A549 (cell line): ENCODE results near the gene MAX. TPM values are rescaled to one million over a fixed set of nuclear protein-coding genes. Genes with fewer than 3 reads are reported as not detected.

ENCODE experiments used
- ATAC-seq, 2 experiments: fragments of 200-7000 bp in 1 of 2; fragments of >200 bp in 1 of 2; cut with Nextera tagmentation in 1 of 2; cut with Tn5 transposase in 1 of 2; 3 replicates each; pipeline versions ENCODE4 v1.8.0 to v1.9.1; 2018 to 2020; ENCODE audit warnings: mild to moderate bottlenecking in 1 of 2, moderate library complexity in 1 of 2
- CTCF ChIA-PET: fragments of 300-600 bp; sonication (Branson Sonifier 250); formaldehyde crosslinking; extraction: SDS; loops from one replicate; lab custom pipeline; 2021; ENCODE audit warnings: antibody characterized with exemption, inconsistent platforms; lab: Yijun Ruan, JAX
- POLR2A ChIA-PET: fragments of 350-600 bp; formaldehyde crosslinking; extraction: SDS; loops from one replicate; lab custom pipeline; 2021; ENCODE audit warnings: antibody characterized with exemption, inconsistent platforms; lab: Yijun Ruan, JAX
- DNase-seq, 2 experiments: peaks; one replicate each; pipeline versions ENCODE4 v3.0.0 to v3.0.0-alpha.2; 2011 to 2016; ENCODE audit warnings: low read depth in 1 of 2, low spot score in 1 of 2
- FAIRE-seq: peaks from 2 replicates; lab custom pipeline; 2011; peaks lifted over from hg19 to GRCh38; lab: Jason Lieb, UNC
- H3K27ac ChIP-seq, 2 experiments: fragments of >200 bp; sonication (Bioruptor Twin); formaldehyde crosslinking; 3 replicates each; pipeline ENCODE4 v1.5.1; 2016 to 2017
- H3K4me1 ChIP-seq: fragments of >200 bp; sonication (Bioruptor Twin); formaldehyde crosslinking; 3 replicates; pipeline ENCODE4 v1.6.1; 2016
- H3K4me2 ChIP-seq: fragments of >200 bp; sonication (Bioruptor Twin); formaldehyde crosslinking; 3 replicates; pipeline ENCODE4 v1.6.1; 2016
- H3K4me3 ChIP-seq: fragments of >200 bp; sonication (Bioruptor Twin); formaldehyde crosslinking; 3 replicates; pipeline ENCODE4 v1.5.1; 2016
- H3K9me3 ChIP-seq: fragments of >200 bp; sonication (Bioruptor Twin); formaldehyde crosslinking; 3 replicates; pipeline ENCODE4 v1.6.1; 2016
- ATOH8 ChIP-seq: fragments of 250-450 bp; sonication (Bioruptor Pico); IDR thresholded peaks from 2 replicates; pipeline ENCODE4 v1.5.0; 2020; ENCODE audit warnings: low read depth, mild to moderate bottlenecking, moderate library complexity
- CBX8 ChIP-seq: fragments of 200-600 bp; sonication (generic); IDR thresholded peaks from 2 replicates; pipeline ENCODE4 v1.6.1; 2016
- CEBPB ChIP-seq, 2 experiments: fragments of >200 bp in 1 of 2; sonication (Bioruptor Twin) in 1 of 2; formaldehyde crosslinking in 1 of 2; IDR thresholded peaks; 2 replicates each; pipeline ENCODE4 v1.6.1; 2012 to 2016
- CTCF ChIP-seq: fragments of >200 bp; sonication (Bioruptor Twin); formaldehyde crosslinking; IDR thresholded peaks from 3 replicates; pipeline ENCODE4 v1.5.1; 2016
- EHF ChIP-seq: fragments of 250-450 bp; sonication (Bioruptor Pico); IDR thresholded peaks from 2 replicates; pipeline ENCODE4 v1.5.0; 2020; ENCODE audit warnings: mild to moderate bottlenecking
- EHMT2 ChIP-seq: fragments of 200-600 bp; sonication (generic); IDR thresholded peaks from 2 replicates; pipeline ENCODE4 v1.6.1; 2016; ENCODE audit warnings: antibody characterized with exemption, low read depth, mild to moderate bottlenecking, moderate library complexity
- ELK1 ChIP-seq: fragments of 150-350 bp; IDR thresholded peaks from 2 replicates; pipeline ENCODE4 v1.6.1; 2014; ENCODE audit warnings: low read depth, mild to moderate bottlenecking, low read length
- FOSL2 ChIP-seq, 2 experiments: fragments of 450-650 bp in 1 of 2; fragments of >200 bp in 1 of 2; sonication (Bioruptor Twin) in 1 of 2; formaldehyde crosslinking; IDR thresholded peaks; 2 replicates each; pipeline versions ENCODE4 v1.5.0 to v1.6.1; 2016 to 2020; ENCODE audit warnings: mild to moderate bottlenecking in 1 of 2, moderate library complexity in 1 of 2
- HDAC2 ChIP-seq: fragments of 200-600 bp; sonication (generic); IDR thresholded peaks from 2 replicates; pipeline ENCODE4 v1.6.1; 2016
- HES2 ChIP-seq: fragments of >200 bp; sonication (Bioruptor Twin); formaldehyde crosslinking; IDR thresholded peaks from 2 replicates; pipeline ENCODE4 v1.6.1; 2016
- KDM1A ChIP-seq: fragments of 200-600 bp; sonication (generic); IDR thresholded peaks from 2 replicates; pipeline ENCODE4 v1.6.1; 2016; ENCODE audit warnings: low read depth, mild to moderate bottlenecking
- MYC ChIP-seq: IDR thresholded peaks from 2 replicates; pipeline ENCODE4 v1.6.1; 2012; ENCODE audit warnings: mild to moderate bottlenecking, inconsistent platforms, low read length, improper control_type of control experiment, borderline replicate concordance
- NPAS2 ChIP-seq: fragments of 250-450 bp; sonication (Bioruptor Pico); IDR thresholded peaks from 2 replicates; pipeline ENCODE4 v1.8.0; 2022; ENCODE audit warnings: mild to moderate bottlenecking, moderate library complexity, borderline replicate concordance
- PBX3 ChIP-seq: IDR thresholded peaks from 2 replicates; pipeline ENCODE4 v1.6.1; 2012
- RAD21 ChIP-seq, 2 experiments: fragments of >200 bp in 1 of 2; sonication (Bioruptor Twin) in 1 of 2; formaldehyde crosslinking in 1 of 2; IDR thresholded peaks in 1 of 2; conservative IDR thresholded peaks in 1 of 2; 2 replicates in 1 of 2; 3 replicates in 1 of 2; pipeline ENCODE4 v1.6.1; 2012 to 2018; ENCODE audit warnings: inconsistent platforms in 1 of 2
- RARB ChIP-seq: fragments of 250-450 bp; sonication (Bioruptor Pico); IDR thresholded peaks from 2 replicates; pipeline ENCODE4 v1.8.0; 2021; ENCODE audit warnings: mild to moderate bottlenecking, moderate library complexity
- RNF2 ChIP-seq: fragments of 200-600 bp; sonication (generic); IDR thresholded peaks from 2 replicates; pipeline ENCODE4 v1.6.1; 2016; ENCODE audit warnings: low read depth, mild to moderate bottlenecking, antibody characterized with exemption, moderate library complexity, borderline replicate concordance
- ZC3H11A ChIP-seq: fragments of 450-650 bp; IDR thresholded peaks from 2 replicates; pipeline ENCODE4 v1.6.1; 2014; ENCODE audit warnings: antibody characterized with exemption, mild to moderate bottlenecking
- ZFP36 ChIP-seq: fragments of 450-650 bp; IDR thresholded peaks from 2 replicates; pipeline ENCODE4 v1.6.1; 2014; ENCODE audit warnings: borderline replicate concordance; ENCODE audit not compliant: partially characterized antibody
- ZNF302 ChIP-seq: fragments of 250-450 bp; sonication (Bioruptor Pico); IDR thresholded peaks from 2 replicates; pipeline ENCODE4 v1.9.0; 2021; ENCODE audit warnings: inconsistent platforms, mild to moderate bottlenecking, moderate library complexity
- ZSCAN20 ChIP-seq: fragments of 250-450 bp; sonication (Bioruptor Pico); IDR thresholded peaks from 2 replicates; pipeline ENCODE4 v1.8.0; 2022; ENCODE audit warnings: mild to moderate bottlenecking, moderate library complexity
- WGBS: methylation state at CpG from one replicate; pipeline ENCODE4 v1.1.6; 2017; ENCODE audit errors: missing lambda C conversion rate; 5-methylcytosine and 5-hydroxymethylcytosine counted together
- polyA plus RNA-seq, 4 experiments: library from polyadenylated mRNA; depleted of rRNA in 3 of 4; stranded (reverse); fragments of >200 nt; fragmentation: RNase III in 1 of 4; extraction: RNeasy Plus Mini Kit Qiagen cat#74134 plus additional on column Dnase treatment in 1 of 4; gene quantifications; 2 replicates in 3 of 4; 3 replicates in 1 of 4; pipeline ENCODE4 v1.2.3, GENCODE V29; 2011 to 2017

Gene MAX
- polyA plus RNA-seq, 2 of the 4 experiments (the other 2 are of a cell fraction), result 44.0 to 53.2 TPM

- no peak for FAIRE-seq
- POLR2A ChIA-PET, result no interaction called here
- TF ChIP-seq KDM1A, result no peak
- no peak for TF ChIP-seq EHF (CRISPR knock-in tag)
- no peak for TF ChIP-seq CEBPB (IDR thresholded peaks at IDR 0.05)
- TF ChIP-seq ZNF302, result no peak
- no peak for TF ChIP-seq ZSCAN20 (CRISPR knock-in tag)
- TF ChIP-seq RAD21 (conservative IDR thresholded peaks at IDR 0.05 in 1 of 2, IDR thresholded peaks at IDR 0.05 in 1 of 2), result no peak
- TF ChIP-seq ZC3H11A, result no peak
- no peak for TF ChIP-seq RARB (CRISPR knock-in tag)
- no peak for TF ChIP-seq MYC
- no peak for TF ChIP-seq NPAS2 (CRISPR knock-in tag)
- no peak for TF ChIP-seq HES2
- TF ChIP-seq CBX8, result no peak
- no peak for TF ChIP-seq ZFP36
- TF ChIP-seq PBX3, result no peak
- TF ChIP-seq ATOH8 (CRISPR knock-in tag), result no peak
- TF ChIP-seq CTCF, result no peak
These were observed 67.3 kb downstream of the MAX start for GRCh38 chr14:65035049-65035448.

GRCh38 chr14:65034021-65034420, 68.3 kb downstream of the MAX start:
- no peak for DNase-seq
- FAIRE-seq, result no peak
- no peaks in the 10 kb centered on the region for H3K9me3 ChIP-seq
- TF ChIP-seq HES2 (no peak), ELK1 (no peak), FOSL2 (IDR thresholded peaks at IDR 0.05) (no peak), FOSL2 (CRISPR knock-in tag; IDR thresholded peaks at IDR 0.05) (no peak), RNF2 (no peak), EHMT2 (no peak), HDAC2 (no peak), KDM1A (no peak)
- TF ChIP-seq, all 56 proteins: peak for 0
- no peak overlapping the region for H3K4me2 ChIP-seq
- POLR2A ChIA-PET, result no interaction called here
- peaks cover 3% of the 10 kb centered on the region; the same call in 2 of the 3 replicates for H3K4me1 ChIP-seq
- CTCF ChIA-PET, result interaction anchor here (1.1 kb wide), 1 partner anchor 15 kb away, joined by 3 read pairs; no protein-coding TSS in a partner anchor
- ATAC-seq, result no peak
- H3K27ac ChIP-seq, result no peak overlapping the region
- 88% methylated on average over 4 of the region's 4 CpGs for WGBS
- H3K4me3 ChIP-seq, result no peak overlapping the region

More at GRCh38 chr14:65035049-65035448, 67.3 kb downstream of the MAX start:
- 83% methylated on average over 4 of the region's 4 CpGs for WGBS
- Histone ChIP-seq H3K4me3 (no peak overlapping the region), H3K4me2 (no peak overlapping the region), H3K9me3 (no peaks in the 10 kb centered on the region), H3K4me1 (no peaks in the 10 kb centered on the region), H3K27ac (no peak overlapping the region)
- DNase-seq (no peak), ATAC-seq (no peak)
- CTCF ChIA-PET, result interaction anchor here (1.6 kb wide), 1 partner anchor 10 kb away, joined by 7 read pairs; no protein-coding TSS in a partner anchor
